HCT116 (cell line): ENCODE results near the gene KDSR. TPM values are rescaled to one million over a fixed set of nuclear protein-coding genes. Genes with fewer than 3 reads are reported as not detected.

Experiments used
- ATAC-seq: fragments of 200-7000 bp; cut with Tn5 transposase; 2 replicates; pipeline ENCODE4 v1.9.1; 2020; ENCODE audit warnings: mild to moderate bottlenecking, moderate library complexity
- BruUV-seq: library from RNA; stranded (reverse); fragments of 400-500 nt; replicated peaks from 2 replicates; lab custom pipeline; 2021; lab: Mats Ljungman, UMichigan
- CTCF ChIA-PET: fragments of 300-600 bp; sonication (Branson Sonifier 250); formaldehyde crosslinking; loops from one replicate; lab custom pipeline; 2021; ENCODE audit warnings: antibody characterized with exemption; lab: Charles Lee
- POLR2A ChIA-PET: fragments of 300-600, 350-600 bp; sonication (Branson Sonifier 250); formaldehyde crosslinking; loops from one replicate; lab custom pipeline; 2021; ENCODE audit warnings: antibody characterized with exemption; lab: Charles Lee
- RAD21 ChIA-PET, 2 experiments: fragments of 300-600 bp; sonication (Branson Sonifier 250); formaldehyde crosslinking; loops; one replicate each; lab custom pipeline; 2023; ENCODE audit warnings: low total read pairs in 2 of 2; ENCODE audit not compliant: uncharacterized antibody in 2 of 2, unreplicated experiment in 2 of 2, low non-redundant PET in 1 of 2; lab: Charles Lee
- DNase-seq: peaks from one replicate; pipeline ENCODE4 v3.0.0-alpha.2; 2010; ENCODE audit warnings: low read depth, low spot score
- H2AFZ ChIP-seq: fragments of 200-600 bp; shearing (Covaris generic), sonication (generic); 2 replicates; pipeline ENCODE4 v1.6.1; 2017; ENCODE audit warnings: low read depth, mixed run types, mixed read lengths, antibody characterized with exemption, low read length; ENCODE audit not compliant: poor library complexity, severe bottlenecking
- H3K27ac ChIP-seq: 2 replicates; pipeline ENCODE4 v1.5.1; 2012; ENCODE audit warnings: low read depth, low read length
- H3K27me3 ChIP-seq: fragments of 200-600 bp; sonication (generic); 2 replicates; pipeline ENCODE4 v1.6.1; 2016; ENCODE audit warnings: mixed run types, low read length, mixed read lengths; ENCODE audit not compliant: insufficient read depth
- H3K36me3 ChIP-seq, 2 experiments: fragments of 200-500 bp in 1 of 2; fragments of 200-600 bp in 1 of 2; sonication (Bioruptor generic) in 1 of 2; sonication (generic) in 1 of 2; 2 replicates each; pipeline versions ENCODE4 v1.5.1 to v1.6.1; 2014 to 2016; ENCODE audit warnings: low read length in 2 of 2, inconsistent platforms in 1 of 2, mixed read lengths in 1 of 2, mixed run types in 1 of 2; ENCODE audit not compliant: insufficient read depth in 2 of 2, control insufficient read depth in 1 of 2
- H3K4me1 ChIP-seq, 2 experiments: fragments of 200-600 bp in 1 of 2; sonication (generic) in 1 of 2; 2 replicates each; pipeline versions ENCODE4 v1.5.1 to v1.6.1; 2012 to 2017; ENCODE audit warnings: low read length in 2 of 2, inconsistent platforms in 1 of 2, mild to moderate bottlenecking in 1 of 2, mixed read lengths in 1 of 2, mixed run types in 1 of 2, moderate library complexity in 1 of 2; ENCODE audit not compliant: insufficient read depth in 2 of 2, control insufficient read depth in 1 of 2
- H3K4me2 ChIP-seq: fragments of 200-600 bp; sonication (generic); 2 replicates; pipeline ENCODE4 v1.6.1; 2017; ENCODE audit warnings: mixed run types, low read length, mixed read lengths
- H3K4me3 ChIP-seq, 2 experiments: fragments of 200-600 bp in 1 of 2; sonication (generic) in 1 of 2; replicated peaks in 1 of 2; 2 replicates each; pipeline ENCODE4 v1.5.1; 2011 to 2016; ENCODE audit warnings: low read length in 2 of 2, control low read depth in 1 of 2, low read depth in 1 of 2, mild to moderate bottlenecking in 1 of 2, mixed read lengths in 1 of 2, mixed run types in 1 of 2
- H3K79me2 ChIP-seq: fragments of 200-600 bp; sonication (generic); 2 replicates; pipeline ENCODE4 v1.6.1; 2017; ENCODE audit warnings: mild to moderate bottlenecking, mixed run types, low read length, moderate library complexity, mixed read lengths; ENCODE audit not compliant: insufficient read depth
- H3K9ac ChIP-seq: fragments of 200-600 bp; sonication (generic); 2 replicates; pipeline ENCODE4 v1.6.1; 2016; ENCODE audit warnings: low read length, mixed read lengths
- H3K9me2 ChIP-seq: fragments of 200-600 bp; sonication (generic), shearing (Covaris generic); 2 replicates; pipeline ENCODE4 v1.6.1; 2017; ENCODE audit warnings: mixed run types, mild to moderate bottlenecking, moderate library complexity; ENCODE audit not compliant: insufficient read depth
- H3K9me3 ChIP-seq, 2 experiments: fragments of 200-500 bp in 1 of 2; fragments of 200-600 bp in 1 of 2; sonication (Bioruptor generic) in 1 of 2; sonication (generic) in 1 of 2; 2 replicates each; pipeline ENCODE4 v1.6.1; 2014 to 2017; ENCODE audit warnings: low read length in 2 of 2, mixed read lengths in 2 of 2, inconsistent platforms in 1 of 2, low read depth in 1 of 2, mild to moderate bottlenecking in 1 of 2, mixed run types in 1 of 2, moderate library complexity in 1 of 2; ENCODE audit not compliant: control insufficient read depth in 1 of 2, insufficient read depth in 1 of 2
- H4K20me1 ChIP-seq: fragments of 200-600 bp; sonication (generic), shearing (Covaris generic); 2 replicates; pipeline ENCODE4 v1.6.1; 2017; ENCODE audit warnings: mixed run types, mild to moderate bottlenecking, moderate library complexity; ENCODE audit not compliant: insufficient read depth
- CEBPB ChIP-seq: IDR thresholded peaks from 2 replicates; pipeline ENCODE4 v1.6.1; 2012; ENCODE audit warnings: low read depth
- CTCF ChIP-seq, 3 experiments: fragments of 200-600 bp in 1 of 3; sonication (generic) in 1 of 3; IDR thresholded peaks in 2 of 3; conservative IDR thresholded peaks in 1 of 3; 2 replicates each; pipeline ENCODE4 v1.5.1; 2012 to 2017; ENCODE audit warnings: low read depth in 2 of 3, low read length in 2 of 3, antibody characterized with exemption in 1 of 3, borderline replicate concordance in 1 of 3, control low read depth in 1 of 3, mild to moderate bottlenecking in 1 of 3, mixed read lengths in 1 of 3, mixed run types in 1 of 3, moderate library complexity in 1 of 3; ENCODE audit not compliant: insufficient read depth in 1 of 3
- EGR1 ChIP-seq: IDR thresholded peaks from 2 replicates; pipeline ENCODE4 v1.6.1; 2012; ENCODE audit warnings: low read depth
- ELF1 ChIP-seq: IDR thresholded peaks from 2 replicates; pipeline ENCODE4 v1.6.1; 2012; ENCODE audit warnings: low read depth, borderline replicate concordance
- FOSL1 ChIP-seq: IDR thresholded peaks from 2 replicates; pipeline ENCODE4 v1.6.1; 2012; ENCODE audit warnings: low read depth
- JUND ChIP-seq: IDR thresholded peaks from 2 replicates; pipeline ENCODE4 v1.6.1; 2012
- MAX ChIP-seq: IDR thresholded peaks from 2 replicates; pipeline ENCODE4 v1.6.1; 2012
- POLR2A ChIP-seq: IDR thresholded peaks from 2 replicates; pipeline ENCODE4 v1.7.0; 2011; ENCODE audit warnings: borderline replicate concordance; ENCODE audit not compliant: insufficient read depth, insufficient read length; ENCODE audit errors: extremely low read depth
- RAD21 ChIP-seq: IDR thresholded peaks from 2 replicates; pipeline ENCODE4 v1.6.1; 2012; ENCODE audit warnings: low read depth, mild to moderate bottlenecking
- REST ChIP-seq: IDR thresholded peaks from 2 replicates; pipeline ENCODE4 v1.6.1; 2012; ENCODE audit warnings: low read depth
- SIN3A ChIP-seq: IDR thresholded peaks from 2 replicates; pipeline ENCODE4 v1.6.1; 2012; ENCODE audit warnings: low read depth
- SP1 ChIP-seq: IDR thresholded peaks from 2 replicates; pipeline ENCODE4 v1.6.1; 2012; ENCODE audit warnings: low read depth
- YY1 ChIP-seq: IDR thresholded peaks from 2 replicates; pipeline ENCODE4 v1.6.1; 2011; ENCODE audit warnings: low read length, low read depth, moderate library complexity, mild to moderate bottlenecking; ENCODE audit not compliant: insufficient replicate concordance; ENCODE audit errors: extremely low read depth
- ZFX ChIP-seq: fragments of 450-650 bp; IDR thresholded peaks from 2 replicates; pipeline ENCODE4 v1.6.1; 2017
- ZNF274 ChIP-seq: fragments of 200-500 bp; sonication (Bioruptor generic); IDR thresholded peaks from 2 replicates; pipeline ENCODE4 v1.6.1; 2014; ENCODE audit warnings: mild to moderate bottlenecking, low read depth, low read length, inconsistent platforms
- intact Hi-C: fragments of 100-400 bp; cut with micrococcal nuclease; formaldehyde crosslinking; loops from 2 replicates; pipeline ENCODE4 v1.10.0; 2022
- total RNA-seq: library from RNA; stranded (reverse); gene quantifications from one replicate; pipeline ENCODE4 v1.2.1, GENCODE V29; 2021; ENCODE audit not compliant: unreplicated experiment

KDSR gene
- total RNA-seq, 1 experiment from 2014 or later = 68.6 TPM

GRCh38 chr18:63377275-63377980, 10.4 kb upstream of the KDSR start (continued):
- TF ChIP-seq REST (no peak), POLR2A (no peak), CEBPB (no peak), MAX (no peak), ELF1 (no peak), SP1 (no peak), YY1 (no peak), ZNF274 (no peak), JUND (no peak)

GRCh38 chr18:63376538-63376937, 9.5 kb upstream of the KDSR start:
- no TSS peak for BruUV-seq
- H3K9ac ChIP-seq = no peak overlapping the region
- no peaks in the 10 kb centered on the region for H3K9me2 ChIP-seq
- H3K27me3 ChIP-seq = no peaks in the 10 kb centered on the region
- no peaks in the 10 kb centered on the region for H3K79me2 ChIP-seq
- H2AFZ ChIP-seq = no peak overlapping the region
- ChIA-PET RAD21 (no interaction called here), POLR2A (no interaction called here), CTCF (no interaction called here)
- H3K9me3 ChIP-seq = no peaks in the 10 kb centered on the region
- intact Hi-C loops = no loop called here
- no peak overlapping the region for H3K4me2 ChIP-seq
- no peaks in the 10 kb centered on the region for H3K36me3 ChIP-seq
- no peak for DNase-seq
- H3K27ac ChIP-seq = no peak overlapping the region
- no peaks in the 10 kb centered on the region for H4K20me1 ChIP-seq
- no peaks in the 10 kb centered on the region for H3K4me1 ChIP-seq
- H3K4me3 ChIP-seq = no peak overlapping the region
- ATAC-seq = no peak
- no peak for TF ChIP-seq SP1
- TF ChIP-seq CTCF (IDR thresholded peaks at IDR 0.05 in 2 of 3, conservative IDR thresholded peaks at IDR 0.05 in 1 of 3; ENCODE audit: borderline replicate concordance in 1 of 3, insufficient read depth in 1 of 3, low read depth in 2 of 3, low read length in 2 of 3) = no peak
- no peak for TF ChIP-seq FOSL1
- TF ChIP-seq YY1 = no peak
- TF ChIP-seq SIN3A = no peak
- TF ChIP-seq RAD21 = no peak
- no peak for TF ChIP-seq ZFX
- no peak for TF ChIP-seq EGR1
- no peak for TF ChIP-seq REST
- TF ChIP-seq POLR2A = no peak
